Ishikawa (cell line): ENCODE measurements around the gene CHPT1.

Experiments
- CEBPB ChIP-seq: IDR thresholded peaks from 2 replicates; pipeline ENCODE4 v1.6.1; 2012
- EP300 ChIP-seq: IDR thresholded peaks from 2 replicates; pipeline ENCODE4 v1.6.1; 2012; ENCODE audit warnings: borderline replicate concordance
- NFIC ChIP-seq: IDR thresholded peaks from 2 replicates; pipeline ENCODE4 v1.6.1; 2012
- REST ChIP-seq: IDR thresholded peaks from 2 replicates; pipeline ENCODE4 v1.6.1; 2012; ENCODE audit warnings: low read depth, mild to moderate bottlenecking
- TAF1 ChIP-seq: IDR thresholded peaks from 2 replicates; pipeline ENCODE4 v1.6.1; 2012; ENCODE audit warnings: low read depth, mild to moderate bottlenecking
- TEAD4 ChIP-seq: IDR thresholded peaks from 2 replicates; pipeline ENCODE4 v1.6.1; 2012
- YY1 ChIP-seq: IDR thresholded peaks from 2 replicates; pipeline ENCODE4 v1.6.1; 2012; ENCODE audit warnings: low read depth
- ZBTB7A ChIP-seq: IDR thresholded peaks from 2 replicates; pipeline ENCODE4 v1.6.1; 2012; ENCODE audit warnings: low read depth

- no peak for TF ChIP-seq CEBPB
- TF ChIP-seq TEAD4 = no peak
- no peak for TF ChIP-seq ZBTB7A
- TF ChIP-seq NFIC = no peak
- TF ChIP-seq REST = no peak
- no peak for TF ChIP-seq TAF1
- TF ChIP-seq EP300 = no peak
- no peak for TF ChIP-seq YY1
Measured at GRCh38 chr12:101698800-101699347, 1.4 kb downstream of the CHPT1 start.
